D721Med (cell line): ENCODE results near the gene MED15.
A peak's percentile ranks its signal among the peaks of the same experiment; 100 is the strongest.
"Not testable (repeated sequence)": the region's sequence is repeated elsewhere in the genome, so short reads cannot be mapped to it uniquely, and the experiment has no call there.

ENCODE experiments used
- DNase-seq: peaks from one replicate; pipeline ENCODE4 v3.0.0; 2011; ENCODE audit warnings: low spot score; ENCODE audit not compliant: insufficient read length
- FAIRE-seq: peaks from 2 replicates; lab custom pipeline; 2011; peaks lifted over from hg19 to GRCh38; lab: Jason Lieb, UNC
- CTCF ChIP-seq: IDR thresholded peaks from 2 replicates; pipeline ENCODE4 v1.5.1; 2012; ENCODE audit warnings: mild to moderate bottlenecking, control low read depth; ENCODE audit not compliant: insufficient read depth; ENCODE audit errors: missing control alignments

MED15 gene

GRCh38 chr22:20494978-20495860 is 12.2 kb upstream of the MED15 start, which contains the start of gene KLHL22:
TSS of gene KLHL22 (minus strand) at chr22:20495795. CDS start at chr22:20489211, 6,584 bp downstream.
- FAIRE-seq (no peak), DNase-seq (no peak)
- TF ChIP-seq CTCF = no peak

GRCh38 chr22:20495861-20496681 is 11.3 kb upstream of the MED15 start:
- TF ChIP-seq CTCF = peak; percentile 91
- FAIRE-seq (no peak), DNase-seq (peak; percentile 82)

- no peak for DNase-seq
- no peak for FAIRE-seq
These were observed 10.0 kb upstream of the MED15 start for GRCh38 chr22:20497426-20497825.

GRCh38 chr22:20498913-20499312 is 8.5 kb upstream of the MED15 start:
- TF ChIP-seq CTCF = no peak
- FAIRE-seq = no peak
- DNase-seq = no peak

More at GRCh38 chr22:20497426-20497825, 10.0 kb upstream of the MED15 start:
- TF ChIP-seq CTCF = no peak

GRCh38 chr22:20499769-20500168 is 7.6 kb upstream of the MED15 start:
- FAIRE-seq = no peak
- DNase-seq = no peak
- no peak for TF ChIP-seq CTCF

GRCh38 chr22:20503816-20504215 is 3.6 kb upstream of the MED15 start:
- no peak for TF ChIP-seq CTCF
- DNase-seq (no peak), FAIRE-seq (no peak)

GRCh38 chr22:20504293-20504922 is 3.0 kb upstream of the MED15 start:
- FAIRE-seq = not testable (repeated sequence)

More at GRCh38 chr22:20504293-20504922, 3.0 kb upstream of the MED15 start:
- not testable (repeated sequence) for DNase-seq
